GM23338 (cell line): ENCODE results near the gene IFT43. TPM values are rescaled to one million over a fixed set of nuclear protein-coding genes. Genes with fewer than 3 reads are reported as not detected.

ENCODE experiments used
- ATAC-seq: fragments of 200-7000 bp; cut with Tn5 transposase; 3 replicates; pipeline ENCODE4 v1.9.1; 2020
- DNase-seq: peaks from one replicate; pipeline ENCODE4 v3.0.0-alpha.2; 2015; ENCODE audit warnings: low spot score
- H2AFZ ChIP-seq: fragments of 200-600 bp; sonication (generic); 2 replicates; pipeline ENCODE4 v1.8.0; 2016; ENCODE audit warnings: antibody characterized with exemption, mild to moderate bottlenecking, moderate library complexity
- H3F3A ChIP-seq: fragments of 200-600 bp; sonication (generic); replicated peaks from 2 replicates; pipeline ENCODE4 v1.8.0; 2017; ENCODE audit warnings: antibody characterized with exemption, mixed run types, low read depth
- H3K27ac ChIP-seq: fragments of 200-600 bp; sonication (generic); 2 replicates; pipeline ENCODE4 v1.6.1; 2016; ENCODE audit warnings: low read depth
- H3K27me3 ChIP-seq: fragments of 200-600 bp; sonication (generic); 2 replicates; pipeline ENCODE4 v1.8.0; 2016; ENCODE audit warnings: mild to moderate bottlenecking, mixed run types, moderate library complexity; ENCODE audit not compliant: insufficient read depth
- H3K36me3 ChIP-seq: fragments of 200-600 bp; sonication (generic); 2 replicates; pipeline ENCODE4 v1.8.0; 2016; ENCODE audit warnings: mild to moderate bottlenecking; ENCODE audit not compliant: insufficient read depth
- H3K4me1 ChIP-seq: fragments of 200-600 bp; sonication (generic); 2 replicates; pipeline ENCODE4 v1.8.0; 2016; ENCODE audit warnings: mild to moderate bottlenecking, moderate library complexity; ENCODE audit not compliant: insufficient read depth
- H3K4me2 ChIP-seq: fragments of 200-600 bp; sonication (generic); 2 replicates; pipeline ENCODE4 v1.7.1; 2017; ENCODE audit warnings: mixed run types
- H3K4me3 ChIP-seq: fragments of 200-600 bp; sonication (generic); 2 replicates; pipeline ENCODE4 v1.6.1; 2016; ENCODE audit warnings: mixed run types
- H3K79me2 ChIP-seq: fragments of 200-600 bp; sonication (generic); replicated peaks from 2 replicates; pipeline ENCODE4 v1.8.0; 2017; ENCODE audit warnings: mild to moderate bottlenecking; ENCODE audit not compliant: insufficient read depth
- H3K9me2 ChIP-seq: fragments of 200-600 bp; sonication (generic); 2 replicates; pipeline ENCODE4 v1.8.0; 2017; ENCODE audit not compliant: insufficient read depth
- H4K20me1 ChIP-seq: fragments of 200-600 bp; sonication (generic); replicated peaks from 2 replicates; pipeline ENCODE4 v1.8.0; 2017; ENCODE audit warnings: mild to moderate bottlenecking; ENCODE audit not compliant: insufficient read depth
- H3K27ac Mint-ChIP-seq: 2 replicates; pipeline ENCODE4 v1.8.0; 2020; ENCODE audit warnings: inconsistent platforms, mild to moderate bottlenecking, moderate library complexity, mixed read lengths
- H3K27me3 Mint-ChIP-seq: 3 replicates; pipeline ENCODE4 v1.8.0; 2022; ENCODE audit warnings: low read depth, mild to moderate bottlenecking, moderate library complexity, mixed read lengths, inconsistent platforms; ENCODE audit not compliant: insufficient read depth, poor library complexity
- H3K36me3 Mint-ChIP-seq: 3 replicates; pipeline ENCODE4 v1.8.0; 2021; ENCODE audit warnings: low read depth, mild to moderate bottlenecking, inconsistent platforms, moderate library complexity, mixed read lengths
- H3K4me1 Mint-ChIP-seq: 3 replicates; pipeline ENCODE4 v1.8.0; 2020; ENCODE audit warnings: mild to moderate bottlenecking, inconsistent platforms, mixed read lengths
- H3K4me3 Mint-ChIP-seq: 3 replicates; pipeline ENCODE4 v1.8.0; 2021; ENCODE audit warnings: moderate library complexity, mild to moderate bottlenecking, inconsistent platforms, mixed read lengths
- H3K9me3 Mint-ChIP-seq: 3 replicates; pipeline ENCODE4 v1.8.0; 2020; ENCODE audit warnings: moderate library complexity, mild to moderate bottlenecking, inconsistent platforms, mixed read lengths
- EZH2 ChIP-seq: fragments of 200-600 bp; sonication (generic); IDR thresholded peaks from one replicate; pipeline ENCODE4 v1.8.0; 2017; ENCODE audit warnings: antibody characterized with exemption, mild to moderate bottlenecking, low read depth; ENCODE audit not compliant: unreplicated experiment
- NANOG ChIP-seq: IDR thresholded peaks from 2 replicates; pipeline ENCODE4 v1.6.1; 2016; ENCODE audit warnings: antibody characterized with exemption, borderline replicate concordance
- POLR2AphosphoS5 ChIP-seq: IDR thresholded peaks from 2 replicates; pipeline ENCODE4 v1.6.1; 2016; ENCODE audit warnings: antibody characterized with exemption, low read depth
- STAT1 ChIP-seq: IDR thresholded peaks from one replicate; pipeline ENCODE4 v1.6.1; 2016; ENCODE audit warnings: antibody characterized with exemption; ENCODE audit not compliant: unreplicated experiment
- ZNF114 ChIP-seq: fragments of 250-450 bp; sonication (Bioruptor Pico); IDR thresholded peaks from 2 replicates; pipeline ENCODE4 v1.5.0; 2020; ENCODE audit warnings: mild to moderate bottlenecking, moderate library complexity
- polyA plus RNA-seq: library from polyadenylated mRNA; unstranded; fragments of >200 nt; fragmentation: Nextera tagmentation; extraction: Ambion mirVana; gene quantifications from 2 replicates; pipeline ENCODE4 v1.2.1, GENCODE V29; 2016
- total RNA-seq: library from RNA; depleted of rRNA; stranded (reverse); fragments of >200 nt; shearing (Covaris generic); gene quantifications from 2 replicates; pipeline ENCODE4 v1.2.3, GENCODE V29; 2014
- TF ChIP-seq, protein P1 (sequence below), 2 experiments: fragments of 200-600 bp in 1 of 2; sonication (generic) in 1 of 2; conservative IDR thresholded peaks; 2 replicates each; pipeline versions ENCODE4 v1.5.1 to v1.6.1; 2016 to 2017; ENCODE audit warnings: antibody characterized with exemption in 2 of 2, low read depth in 2 of 2, mild to moderate bottlenecking in 2 of 2, moderate library complexity in 1 of 2
- TF ChIP-seq, protein P2 (sequence below): IDR thresholded peaks from 2 replicates; pipeline ENCODE4 v1.6.1; 2016; ENCODE audit warnings: antibody characterized with exemption

The IFT43 gene
- total and polyA plus RNA-seq, 2 experiments from 2014 or later, result 21.5 to 43.1 TPM

DNA sequence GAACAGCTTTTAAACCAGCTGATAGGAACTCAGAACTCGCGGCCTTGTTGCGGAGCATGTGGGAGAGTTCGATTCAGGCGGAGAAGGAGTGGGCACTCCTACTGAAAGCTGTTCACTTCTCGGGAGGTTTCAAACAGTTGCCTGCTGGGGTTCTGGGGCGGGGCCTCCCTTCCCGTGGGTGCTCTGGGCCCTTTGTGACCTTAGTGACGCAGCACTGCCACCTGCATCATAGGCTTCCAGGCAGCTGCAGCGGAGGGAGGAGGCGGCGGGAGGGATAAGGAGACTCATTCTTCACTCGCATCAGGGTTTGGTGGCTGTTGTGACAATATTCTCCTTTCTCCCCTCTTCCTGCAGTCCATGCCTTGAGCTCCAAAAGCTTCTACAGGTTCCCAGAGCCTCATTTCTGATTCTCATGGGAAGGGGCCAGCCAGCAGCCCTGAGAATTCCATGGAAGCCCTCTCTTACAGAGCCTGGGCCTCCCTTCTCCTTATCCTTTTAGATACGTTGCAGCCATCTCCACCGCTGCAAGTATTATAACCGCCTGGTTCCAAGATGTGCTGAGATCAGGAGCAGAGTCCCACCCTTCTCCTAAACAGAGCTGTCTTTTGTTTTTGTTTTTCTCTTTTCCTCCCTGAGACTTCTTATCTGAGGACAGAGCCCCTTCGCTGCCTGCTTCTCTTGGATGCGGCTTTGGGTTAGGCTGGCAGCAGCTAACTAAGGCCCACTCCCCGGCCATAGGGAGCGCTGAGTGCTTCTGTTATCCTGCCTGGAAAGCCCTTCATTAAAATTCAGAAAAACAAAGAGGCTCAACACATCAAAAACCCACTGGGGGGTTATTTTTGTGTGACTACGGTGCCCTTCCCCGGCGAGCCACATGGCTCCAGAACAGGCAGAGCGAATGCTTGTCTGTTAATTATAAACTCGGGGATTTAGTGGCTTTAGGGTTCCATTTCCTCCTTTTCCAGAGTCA, 98.5 kb downstream of the IFT43 start:
- H3K4me1 ChIP-seq, result peaks cover 28% of the 10 kb centered on the region
- H3K27me3 Mint-ChIP-seq, result peaks cover 13% of the 10 kb centered on the region
- H2AFZ ChIP-seq, result peak overlapping the region; percentile 24; the same call in 1 of the 2 replicates
- no peak overlapping the region for H3K4me3 ChIP-seq
- ATAC-seq, result peak; percentile 83
- peaks cover 4% of the 10 kb centered on the region; the same call in 1 of the 3 replicates for H3K36me3 Mint-ChIP-seq
- peaks cover 8% of the 10 kb centered on the region; the same call in 1 of the 2 replicates for H3K9me2 ChIP-seq
- H3K4me1 Mint-ChIP-seq, result peaks cover 36% of the 10 kb centered on the region
- no peaks in the 10 kb centered on the region for H3F3A ChIP-seq
- peak overlapping the region; percentile 75 for H3K27ac Mint-ChIP-seq
- peak; percentile 40 for DNase-seq
- no peaks in the 10 kb centered on the region for H3K79me2 ChIP-seq
- H4K20me1 ChIP-seq, result no peaks in the 10 kb centered on the region
- H3K4me3 Mint-ChIP-seq, result peak overlapping the region; percentile 22
- H3K27me3 ChIP-seq, result no peaks in the 10 kb centered on the region
- 0 out of 2 replicates have a peak overlapping the region, but pooled peaks have one; percentile 23 for H3K27ac ChIP-seq
- H3K9me3 Mint-ChIP-seq, result no peaks in the 10 kb centered on the region
- peak overlapping the region; percentile 64 for H3K4me2 ChIP-seq
- TF ChIP-seq STAT1 (no peak), ZNF114 (CRISPR knock-in tag) (no peak), EZH2 (no peak), NANOG (no peak), POLR2AphosphoS5 (no peak)
- TF ChIP-seq, protein P1, sequence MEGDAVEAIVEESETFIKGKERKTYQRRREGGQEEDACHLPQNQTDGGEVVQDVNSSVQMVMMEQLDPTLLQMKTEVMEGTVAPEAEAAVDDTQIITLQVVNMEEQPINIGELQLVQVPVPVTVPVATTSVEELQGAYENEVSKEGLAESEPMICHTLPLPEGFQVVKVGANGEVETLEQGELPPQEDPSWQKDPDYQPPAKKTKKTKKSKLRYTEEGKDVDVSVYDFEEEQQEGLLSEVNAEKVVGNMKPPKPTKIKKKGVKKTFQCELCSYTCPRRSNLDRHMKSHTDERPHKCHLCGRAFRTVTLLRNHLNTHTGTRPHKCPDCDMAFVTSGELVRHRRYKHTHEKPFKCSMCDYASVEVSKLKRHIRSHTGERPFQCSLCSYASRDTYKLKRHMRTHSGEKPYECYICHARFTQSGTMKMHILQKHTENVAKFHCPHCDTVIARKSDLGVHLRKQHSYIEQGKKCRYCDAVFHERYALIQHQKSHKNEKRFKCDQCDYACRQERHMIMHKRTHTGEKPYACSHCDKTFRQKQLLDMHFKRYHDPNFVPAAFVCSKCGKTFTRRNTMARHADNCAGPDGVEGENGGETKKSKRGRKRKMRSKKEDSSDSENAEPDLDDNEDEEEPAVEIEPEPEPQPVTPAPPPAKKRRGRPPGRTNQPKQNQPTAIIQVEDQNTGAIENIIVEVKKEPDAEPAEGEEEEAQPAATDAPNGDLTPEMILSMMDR (conservative IDR thresholded peaks at IDR 0.05; ENCODE audit: low read depth in 2 of 2), result no peak; a peak in 1 of 4 replicates
- no peaks in the 10 kb centered on the region for H3K36me3 ChIP-seq

DNA sequence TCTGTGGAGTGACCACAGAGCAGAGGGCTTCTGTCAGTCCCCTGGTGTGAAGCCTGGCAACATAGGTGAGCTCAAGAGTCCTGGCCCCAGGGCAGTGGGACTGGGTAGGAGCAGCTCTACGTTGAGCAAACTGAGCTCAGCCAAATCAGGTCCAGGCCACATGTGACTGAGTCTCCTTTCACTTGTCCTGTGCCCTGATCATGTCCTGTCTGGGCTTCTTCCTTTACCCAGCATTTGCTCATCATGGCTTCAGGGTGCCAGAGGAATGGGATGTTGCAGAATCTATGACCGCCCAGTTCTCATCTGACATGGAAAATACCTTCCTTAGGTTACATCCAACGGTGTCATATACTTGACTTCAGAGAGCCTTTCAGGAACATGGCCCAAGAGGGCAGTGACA, 99.8 kb downstream of the IFT43 start:
- Mint-ChIP-seq H3K36me3 (peaks cover 4% of the 10 kb centered on the region; the same call in 1 of the 3 replicates), H3K27ac (no peak overlapping the region), H3K4me1 (peaks cover 45% of the 10 kb centered on the region), H3K9me3 (no peaks in the 10 kb centered on the region; the same call in 2 of the 3 replicates), H3K4me3 (no peak overlapping the region), H3K27me3 (peaks cover 17% of the 10 kb centered on the region)
- H3K36me3 ChIP-seq, result no peaks in the 10 kb centered on the region
- no peak overlapping the region for H3K27ac ChIP-seq
- H3K4me2 ChIP-seq, result no peak overlapping the region
- TF ChIP-seq POLR2AphosphoS5 (no peak), ZNF114 (CRISPR knock-in tag) (no peak), EZH2 (no peak)
- TF ChIP-seq, protein P1 (conservative IDR thresholded peaks at IDR 0.05; ENCODE audit: low read depth in 2 of 2), result no peak
- TF ChIP-seq, protein P2, sequence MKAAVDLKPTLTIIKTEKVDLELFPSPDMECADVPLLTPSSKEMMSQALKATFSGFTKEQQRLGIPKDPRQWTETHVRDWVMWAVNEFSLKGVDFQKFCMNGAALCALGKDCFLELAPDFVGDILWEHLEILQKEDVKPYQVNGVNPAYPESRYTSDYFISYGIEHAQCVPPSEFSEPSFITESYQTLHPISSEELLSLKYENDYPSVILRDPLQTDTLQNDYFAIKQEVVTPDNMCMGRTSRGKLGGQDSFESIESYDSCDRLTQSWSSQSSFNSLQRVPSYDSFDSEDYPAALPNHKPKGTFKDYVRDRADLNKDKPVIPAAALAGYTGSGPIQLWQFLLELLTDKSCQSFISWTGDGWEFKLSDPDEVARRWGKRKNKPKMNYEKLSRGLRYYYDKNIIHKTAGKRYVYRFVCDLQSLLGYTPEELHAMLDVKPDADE, result no peak
- H2AFZ ChIP-seq, result no peak overlapping the region
- H3K27me3 ChIP-seq, result no peaks in the 10 kb centered on the region
- DNase-seq (no peak), ATAC-seq (no peak)
- no peak overlapping the region for H3K4me3 ChIP-seq
- no peaks in the 10 kb centered on the region for H3K79me2 ChIP-seq
- no peaks in the 10 kb centered on the region for H3F3A ChIP-seq
- H3K9me2 ChIP-seq, result peaks cover 8% of the 10 kb centered on the region; the same call in 1 of the 2 replicates
- peaks cover 38% of the 10 kb centered on the region for H3K4me1 ChIP-seq
- no peaks in the 10 kb centered on the region for H4K20me1 ChIP-seq
